ENCODE measurements around the gene LRRC23.
"Not testable (repeated sequence)": the region's sequence is repeated elsewhere in the genome, so short reads cannot be mapped to it uniquely, and the experiment has no call there.

Gene LRRC23

GRCh38 chr12:6873094-6874014 is 31.3 kb upstream of the LRRC23 start, which contains the start of gene SPSB2:
Gene SPSB2, minus strand, starts transcription at chr12:6873303. Its CDS starts 402 bp downstream, at chr12:6872901.
- DNase-seq: peak; percentile 94

GRCh38 chr12:6874015-6874368 is 30.6 kb upstream of the LRRC23 start:
- not testable (repeated sequence) for DNase-seq

- DNase-seq: not testable (repeated sequence)
Observed at GRCh38 chr12:6879824-6880223, 24.8 kb upstream of the LRRC23 start.

GRCh38 chr12:6883252-6883651 is 21.4 kb upstream of the LRRC23 start:
- no peak for DNase-seq

- DNase-seq: no peak
Observed at GRCh38 chr12:6883683-6884082, 20.9 kb upstream of the LRRC23 start.

- no peak for DNase-seq
Observed at GRCh38 chr12:6884539-6884938, 20.1 kb upstream of the LRRC23 start.

- DNase-seq: not testable (repeated sequence)
Observed at GRCh38 chr12:6886206-6886999, 18.2 kb upstream of the LRRC23 start.

GRCh38 chr12:6887460-6887859 is 17.2 kb upstream of the LRRC23 start:
- no peak for DNase-seq

GRCh38 chr12:6888360-6888759 is 16.3 kb upstream of the LRRC23 start:
- DNase-seq: no peak

- DNase-seq: not testable (repeated sequence)
Observed at GRCh38 chr12:6888794-6889193, 15.8 kb upstream of the LRRC23 start.

- DNase-seq: not testable (repeated sequence)
Observed at GRCh38 chr12:6889775-6890573, 14.6 kb upstream of the LRRC23 start.

- DNase-seq: peak; percentile 96
Observed at GRCh38 chr12:6890789-6891645, 13.6 kb upstream of the LRRC23 start.

GRCh38 chr12:6891646-6892001 is 13.0 kb upstream of the LRRC23 start:
- no peak for DNase-seq

GRCh38 chr12:6892683-6893082 is 11.9 kb upstream of the LRRC23 start:
- not testable (repeated sequence) for DNase-seq

GRCh38 chr12:6894321-6894720 is 10.3 kb upstream of the LRRC23 start:
- DNase-seq: no peak

GRCh38 chr12:6896846-6897435 is 7.7 kb upstream of the LRRC23 start:
- no peak for DNase-seq

GRCh38 chr12:6899427-6899826 is 5.2 kb upstream of the LRRC23 start:
- DNase-seq: no peak

GRCh38 chr12:6899837-6900519 is 4.6 kb upstream of the LRRC23 start:
- peak; percentile 89 for DNase-seq

- DNase-seq: no peak
Observed at GRCh38 chr12:6902448-6902847, 2.2 kb upstream of the LRRC23 start.

GRCh38 chr12:6903722-6904121 is 900 bp upstream of the LRRC23 start:
- DNase-seq: no peak
